GM15510 (cell line): Measurements from ENCODE around the gene MYEOV.

Experiments
- POLR2A ChIP-seq: IDR thresholded peaks from 3 replicates; pipeline ENCODE4 v1.6.1; 2011; ENCODE audit warnings: borderline replicate concordance; ENCODE audit not compliant: insufficient read length; ENCODE audit errors: extremely low read depth

The MYEOV gene

DNA sequence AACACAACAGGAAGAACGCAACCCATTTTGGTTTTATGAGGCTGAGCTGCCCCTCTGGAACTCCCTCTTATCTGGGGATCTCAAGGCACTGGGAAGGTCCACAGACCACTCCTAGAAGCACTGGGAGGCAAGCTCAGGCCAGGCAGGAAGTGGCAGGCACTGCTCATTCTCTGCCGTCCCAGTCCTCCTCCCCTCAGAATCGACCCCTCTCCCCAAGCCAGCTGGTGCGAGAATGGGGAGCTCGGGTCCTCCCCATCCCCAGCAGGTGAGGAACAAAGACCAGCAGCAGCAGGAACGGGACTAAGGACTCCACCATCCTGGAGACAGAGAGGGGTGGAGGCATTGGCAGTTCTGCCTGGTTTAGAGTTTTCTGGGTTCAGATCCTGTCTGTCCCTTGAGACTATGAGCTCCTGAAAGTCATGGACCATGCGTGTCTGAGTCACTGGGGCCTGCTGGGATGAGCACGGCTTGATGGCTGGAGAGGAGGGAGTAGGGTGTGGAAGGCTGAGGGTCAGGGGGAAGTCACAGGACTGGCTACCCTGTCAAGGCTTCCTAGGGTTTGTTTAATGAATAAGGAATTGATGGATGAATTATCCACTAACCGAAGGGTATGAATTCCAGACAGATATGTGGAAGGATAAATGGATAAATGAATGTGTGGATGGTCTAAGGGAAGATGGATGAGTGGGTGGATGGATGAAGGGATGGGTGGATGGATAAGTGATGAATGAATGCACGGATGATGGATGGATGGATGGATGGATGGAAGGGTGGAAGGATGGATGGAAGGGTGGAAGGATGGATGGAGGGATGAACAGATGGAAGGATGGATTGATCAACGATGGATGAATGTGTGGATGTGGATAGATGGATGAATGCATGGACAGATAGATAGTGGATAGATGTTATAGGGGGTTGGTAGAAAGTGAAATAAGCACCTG, 6.4 kb downstream of the MYEOV start:
- TF ChIP-seq POLR2A = no peak

DNA sequence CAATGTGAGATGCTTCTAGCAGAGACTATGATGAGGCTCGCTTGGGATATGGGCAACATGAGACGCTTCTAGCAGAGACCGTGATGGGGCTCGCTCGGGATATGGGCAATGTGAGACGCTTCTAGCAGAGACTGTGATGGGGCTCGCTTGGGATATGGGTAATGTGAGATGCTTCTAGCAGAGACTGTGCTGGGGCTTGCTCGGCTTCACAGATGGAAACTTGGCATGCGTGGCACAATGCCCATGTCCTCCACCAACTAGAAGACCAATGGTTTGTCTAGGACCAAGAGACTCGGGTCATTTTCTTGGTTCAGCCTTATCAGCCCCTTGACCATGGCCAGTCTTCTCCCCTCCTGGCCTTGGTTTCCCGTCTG, 7.1 kb downstream of the MYEOV start:
- no peak for TF ChIP-seq POLR2A

DNA sequence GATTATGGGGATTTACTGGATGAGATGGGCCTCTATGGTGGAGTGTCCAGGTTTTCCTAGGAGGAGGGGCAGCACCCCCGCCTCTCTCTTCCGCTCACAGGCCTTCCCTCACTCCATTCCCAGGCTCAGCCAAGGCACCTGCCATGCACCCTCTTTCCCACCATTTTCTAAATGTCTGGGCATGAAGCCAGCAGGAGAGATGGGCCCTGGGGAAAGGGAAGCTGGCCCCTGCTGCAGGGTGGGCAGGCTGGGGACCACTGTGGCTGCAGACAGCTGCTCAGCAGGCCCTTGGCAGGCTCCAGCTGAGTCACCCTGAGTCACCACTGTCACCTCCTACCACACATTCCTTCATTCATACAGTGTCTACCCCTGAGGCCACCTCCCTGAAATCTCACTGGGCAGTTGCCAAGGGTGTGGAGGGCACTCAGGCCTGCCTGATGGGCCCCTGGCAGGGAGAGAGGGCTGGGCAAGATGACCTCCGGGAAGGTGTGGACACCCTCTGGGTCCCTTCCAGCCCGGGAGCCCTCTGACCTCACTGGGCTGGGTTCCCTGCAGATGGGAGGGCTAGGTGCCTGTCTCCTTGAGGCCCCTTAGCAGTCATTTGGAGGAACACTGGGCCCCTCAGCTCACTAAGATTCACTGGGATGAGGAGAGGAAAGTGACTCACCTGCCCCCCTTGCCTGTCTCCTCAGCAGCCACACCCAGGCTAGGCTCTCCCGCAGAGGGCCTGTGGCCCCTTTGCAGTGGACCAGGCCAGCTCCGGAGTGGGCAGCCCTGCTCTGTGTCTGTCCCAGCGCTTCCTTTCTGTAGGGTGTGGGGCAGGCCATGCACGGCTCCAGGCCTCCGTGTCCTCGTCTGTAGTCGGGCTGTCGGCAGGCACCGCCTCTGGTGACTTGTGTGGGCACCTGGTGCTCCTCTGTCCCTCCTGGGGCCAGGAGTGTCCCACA, 7.8 kb downstream of the MYEOV start:
- no peak for TF ChIP-seq POLR2A

DNA sequence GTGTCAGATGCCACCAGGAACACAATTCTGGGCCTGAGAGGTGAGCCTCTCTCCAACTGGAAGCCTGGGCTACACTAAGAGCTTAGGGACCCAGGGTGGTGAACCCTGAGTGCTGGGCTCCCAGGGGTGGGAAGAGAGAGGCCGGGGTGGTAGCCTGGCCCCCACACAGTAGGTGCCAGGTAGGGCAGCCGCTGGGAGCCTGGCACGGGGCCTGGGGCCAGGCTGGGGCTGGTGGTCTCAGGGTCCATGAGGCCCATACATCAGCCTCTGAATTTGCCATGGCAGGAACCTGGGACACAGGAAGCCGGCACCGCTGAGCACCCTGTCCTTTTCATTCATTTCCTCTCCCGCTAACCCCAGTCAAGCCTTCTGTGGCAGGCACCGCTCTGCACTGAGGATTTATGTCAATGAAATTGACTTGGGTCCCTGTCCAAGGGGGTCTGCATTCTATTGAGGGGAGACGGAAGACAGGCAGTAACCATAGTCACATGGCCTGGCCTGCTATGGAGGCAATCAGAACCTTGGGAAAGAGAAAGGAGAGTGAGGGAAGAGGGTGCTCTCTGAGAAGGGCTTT, 8.6 kb downstream of the MYEOV start:
- no peak for TF ChIP-seq POLR2A

DNA sequence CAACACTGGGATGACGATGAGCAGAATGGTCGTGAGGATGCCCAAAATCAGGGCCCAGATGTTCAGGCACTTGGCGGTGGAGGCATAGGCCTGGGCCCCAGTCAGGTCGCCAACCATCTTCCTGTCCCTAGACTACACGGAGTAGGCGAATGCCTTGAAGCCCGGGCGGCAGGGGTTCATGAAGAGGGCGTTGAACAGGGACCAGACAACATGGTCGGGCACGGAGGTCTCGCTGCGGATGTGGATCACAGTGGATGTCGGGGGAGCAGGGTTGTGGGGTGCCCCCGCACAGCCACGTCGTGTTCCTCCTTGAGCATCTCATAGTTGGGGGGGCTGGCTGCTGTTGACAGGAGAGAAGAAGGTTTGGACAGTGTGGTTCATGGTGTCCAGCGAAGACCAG, 9.5 kb downstream of the MYEOV start:
- no peak for TF ChIP-seq POLR2A

DNA sequence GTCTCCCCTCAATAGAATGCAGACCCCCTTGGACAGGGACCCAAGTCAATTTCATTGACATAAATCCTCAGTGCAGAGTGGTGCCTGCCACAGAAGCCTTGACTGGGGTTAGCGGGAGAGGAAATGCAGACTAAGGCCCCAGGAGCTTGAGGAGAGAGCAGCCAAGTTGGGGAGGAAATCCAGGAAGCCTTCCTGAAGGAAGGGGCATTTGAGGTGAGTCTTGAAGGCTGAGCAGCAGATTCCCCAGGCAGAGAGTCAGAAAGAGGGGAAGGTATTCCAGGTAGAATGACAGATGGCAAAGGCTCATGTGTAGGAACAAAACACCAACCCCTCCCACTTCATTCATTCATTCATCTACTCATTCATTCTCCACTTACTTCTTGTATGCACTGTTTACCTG, 10.3 kb downstream of the MYEOV start:
- no peak for TF ChIP-seq POLR2A

DNA sequence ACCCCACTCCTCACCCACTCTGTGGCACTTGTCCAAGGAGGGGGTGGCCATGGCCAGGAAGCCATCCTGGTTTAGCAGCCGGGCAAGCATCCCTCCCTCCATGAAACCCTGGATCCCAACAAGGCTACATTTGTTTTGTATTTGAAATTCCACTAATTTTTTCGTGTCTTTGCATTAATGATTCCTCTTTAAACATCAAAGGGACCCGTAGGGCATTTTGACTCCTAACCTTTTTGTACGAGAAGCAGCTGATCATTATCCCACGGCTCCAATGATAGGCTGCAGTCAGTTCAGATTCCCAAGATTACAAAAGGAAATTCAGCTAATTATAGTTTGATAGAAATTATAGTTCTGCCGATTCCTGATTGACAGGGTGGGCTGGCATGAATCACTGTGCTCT, 10.7 kb downstream of the MYEOV start:
- no peak for TF ChIP-seq POLR2A

DNA sequence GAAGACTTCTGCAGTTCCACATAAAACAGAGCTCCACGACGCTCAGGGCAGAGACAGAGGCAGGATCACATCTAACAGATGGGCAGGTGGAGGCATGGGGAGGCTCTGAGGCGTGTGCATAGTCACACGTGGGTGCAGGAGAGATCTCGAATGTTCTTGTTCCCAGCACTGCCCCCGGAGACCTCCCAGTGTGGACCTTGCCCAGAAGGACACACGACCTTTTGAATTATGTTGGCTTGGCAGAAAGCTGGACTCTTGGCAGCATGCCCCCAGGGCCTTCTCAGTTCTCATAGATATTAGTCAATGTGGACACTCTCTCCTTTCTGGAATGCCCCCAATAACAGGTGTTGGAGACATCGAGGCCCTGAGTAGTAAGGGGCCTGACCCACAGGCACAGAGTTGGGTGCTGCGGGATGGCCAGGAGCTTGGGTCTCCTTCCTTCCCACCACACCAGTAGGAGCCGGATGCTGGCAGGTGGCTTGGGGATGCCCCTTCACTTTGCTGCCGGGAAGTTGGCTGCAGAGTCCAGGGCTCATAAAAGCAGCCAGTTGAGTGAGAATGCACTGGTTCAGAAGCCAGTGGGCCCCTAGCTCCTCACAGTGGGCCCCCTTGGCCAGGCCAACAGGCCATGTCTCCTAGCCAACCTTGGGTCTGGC, 12.1 kb downstream of the MYEOV start:
- TF ChIP-seq POLR2A = no peak

DNA sequence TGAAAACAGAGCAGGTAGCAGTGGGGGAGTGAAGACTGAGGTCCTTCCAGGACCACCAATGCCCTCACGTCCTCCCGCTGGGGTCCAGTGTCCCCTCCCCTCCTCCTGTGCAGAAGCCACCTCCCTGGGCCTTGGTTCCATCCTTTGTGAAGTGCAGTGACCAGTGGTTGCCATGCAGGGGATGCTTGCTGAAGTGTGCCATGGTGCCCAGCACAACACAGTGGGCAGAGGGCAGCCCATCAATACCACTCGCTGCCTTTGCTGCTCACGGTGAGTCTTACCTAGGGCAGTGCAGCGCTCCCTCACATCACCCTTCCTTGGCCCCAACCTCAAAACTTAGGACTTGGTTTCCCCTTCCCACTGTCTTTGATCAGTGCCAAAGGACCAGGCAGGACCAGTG, 12.9 kb downstream of the MYEOV start:
- no peak for TF ChIP-seq POLR2A

DNA sequence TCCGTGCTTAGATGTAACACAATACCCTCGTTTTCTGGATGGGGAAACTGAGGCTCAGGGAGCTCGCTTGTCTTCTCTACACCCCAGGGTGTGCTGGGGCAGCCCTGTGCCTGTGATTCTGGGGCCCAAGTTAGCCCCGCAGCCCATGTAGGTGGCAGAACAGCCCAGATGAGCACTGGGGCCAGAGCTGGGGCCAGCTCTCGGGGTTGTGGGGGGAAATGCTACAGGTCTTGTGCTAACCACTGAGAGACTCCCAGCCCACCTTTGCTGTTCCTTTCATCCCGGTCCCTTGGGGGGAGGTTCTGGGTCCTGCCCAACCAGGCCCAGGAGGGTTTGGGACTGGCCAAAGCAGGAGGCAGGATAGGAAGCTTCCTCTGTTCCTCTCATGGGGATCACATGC, 13.5 kb downstream of the MYEOV start:
- no peak for TF ChIP-seq POLR2A

DNA sequence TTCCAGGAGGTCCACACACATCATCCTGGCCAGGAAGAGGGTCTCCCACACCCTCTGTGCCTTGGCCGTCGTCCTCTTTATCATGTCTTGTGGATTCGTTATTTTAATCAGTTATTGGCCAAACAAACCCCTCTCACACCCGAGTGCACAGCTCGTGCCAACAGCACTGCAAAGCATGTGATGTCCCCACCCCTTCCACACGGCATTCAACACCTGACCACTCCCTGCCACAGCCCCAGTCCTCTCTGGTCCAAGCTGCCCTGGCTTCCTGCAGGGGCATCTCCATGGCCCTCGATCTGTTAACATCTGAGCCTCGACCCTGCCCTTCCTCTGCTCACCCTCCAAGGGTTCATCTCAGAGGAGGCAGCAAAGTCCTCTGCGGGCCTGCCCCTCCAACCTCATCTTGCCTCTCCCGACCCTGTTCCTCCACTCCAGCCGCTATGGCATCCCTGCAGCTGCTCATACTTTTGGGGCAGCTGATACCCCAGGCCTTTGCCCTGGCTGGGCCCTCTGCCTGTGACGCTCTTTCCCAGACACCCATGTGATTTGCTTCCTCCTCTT, 14.0 kb downstream of the MYEOV start:
- TF ChIP-seq POLR2A = no peak

DNA sequence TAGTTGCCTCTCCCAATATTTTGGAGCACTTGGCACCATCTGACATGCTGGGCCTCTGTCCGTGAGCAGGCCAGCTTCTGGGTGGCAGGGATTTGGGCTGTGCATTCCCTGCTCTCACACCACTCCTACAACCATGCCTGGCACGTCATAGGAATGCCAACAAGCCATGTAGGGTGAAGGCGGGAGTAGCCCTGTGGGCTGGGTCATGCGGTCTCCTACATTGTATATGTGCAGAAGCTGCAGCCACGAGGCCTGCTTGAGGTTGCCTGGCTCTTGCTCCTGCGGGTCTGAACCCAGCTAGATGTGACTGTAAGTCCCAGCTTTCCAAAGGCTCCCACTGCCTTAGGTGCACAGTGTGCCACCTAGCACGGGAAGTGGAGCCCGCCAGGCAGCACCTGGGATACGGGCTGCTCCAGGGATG, 14.5 kb downstream of the MYEOV start:
- TF ChIP-seq POLR2A = no peak

DNA sequence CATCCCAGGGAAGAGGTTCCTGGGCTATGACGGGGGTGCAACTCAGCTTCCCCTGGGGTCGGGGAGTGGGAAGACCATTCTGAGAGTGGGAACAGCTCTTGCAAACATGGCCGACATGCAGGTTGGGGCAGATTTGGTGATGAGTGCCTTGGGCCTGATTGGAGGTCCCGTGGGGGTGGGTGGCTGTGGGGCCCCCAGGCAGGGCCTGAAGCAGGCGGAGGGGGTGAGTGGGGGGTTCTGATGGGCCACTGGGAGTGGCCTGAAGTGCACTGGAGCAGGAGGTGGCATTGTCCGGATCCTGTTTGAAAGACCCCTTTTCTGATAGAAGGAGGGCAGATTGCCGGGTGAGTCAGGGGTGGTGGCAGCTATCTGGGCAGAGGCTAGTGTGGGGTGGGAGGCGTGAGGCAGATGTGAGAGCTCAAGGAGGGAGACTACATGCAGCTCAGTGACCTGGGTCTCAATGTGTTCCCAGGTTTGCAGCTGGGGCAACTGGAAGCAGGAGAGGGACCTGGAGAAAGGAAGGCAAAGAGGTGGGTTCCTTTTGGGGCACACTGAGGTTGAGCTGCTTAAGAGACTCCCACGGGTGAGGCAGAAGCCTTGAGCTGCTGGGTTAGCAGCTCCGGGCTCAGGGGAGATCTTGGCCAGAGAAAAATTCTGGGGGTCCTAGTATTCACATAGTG, 15.1 kb downstream of the MYEOV start:
- no peak for TF ChIP-seq POLR2A

DNA sequence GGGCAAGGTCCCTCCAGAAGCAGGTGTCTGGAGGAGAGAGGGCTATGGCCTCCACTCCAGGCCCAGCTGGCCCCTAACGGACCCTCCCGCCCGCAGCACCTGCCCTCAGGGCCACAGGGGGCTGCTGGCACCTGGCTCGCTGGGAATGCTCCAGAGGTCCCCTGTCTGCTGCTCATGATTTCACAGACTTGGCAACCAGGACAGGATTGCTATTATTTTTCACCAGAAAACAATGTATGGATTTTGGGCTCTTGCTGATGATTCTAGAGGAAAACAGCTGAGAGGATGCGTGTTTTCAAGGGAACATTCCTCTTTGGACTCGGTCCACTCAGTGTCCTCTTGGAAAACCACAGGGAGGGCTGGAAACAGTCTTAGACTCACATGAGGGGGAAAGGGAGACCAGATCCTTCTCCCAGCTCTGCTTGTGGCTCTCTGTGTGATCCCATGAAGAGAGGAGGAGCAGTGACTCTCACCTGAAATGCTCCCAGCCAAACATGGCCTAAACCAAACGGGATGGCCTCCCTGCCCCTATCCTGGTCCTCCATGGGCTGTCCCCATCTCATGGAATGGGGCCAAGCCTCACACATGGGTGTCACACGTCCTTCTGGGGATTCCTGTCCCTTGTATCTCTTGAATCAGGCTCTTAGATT, 15.8 kb downstream of the MYEOV start:
- no peak for TF ChIP-seq POLR2A

DNA sequence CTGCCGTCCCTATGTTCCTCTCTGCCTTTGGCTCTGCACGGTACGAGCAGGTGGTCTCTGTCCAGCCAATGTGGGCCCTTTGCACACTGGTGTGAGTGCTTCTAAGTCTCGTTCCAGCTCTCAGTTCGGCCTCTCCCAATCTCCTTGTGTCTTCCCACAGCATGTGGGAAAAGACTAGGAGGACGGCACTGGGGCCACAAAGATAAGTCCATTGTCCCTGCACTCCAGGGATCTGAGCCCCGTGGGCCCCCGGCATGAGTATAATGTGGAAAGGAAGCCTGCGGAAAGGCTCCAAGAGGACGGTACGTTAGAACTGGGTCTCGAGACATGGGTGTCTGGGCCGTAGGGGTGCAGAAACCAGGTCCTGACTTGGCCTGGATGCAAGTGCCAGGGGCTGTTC, 16.4 kb downstream of the MYEOV start:
- no peak for TF ChIP-seq POLR2A
